ENCODE data around the gene PTPN14.

PTPN14 gene

GRCh38 chr1:214567481-214567980, 16.1 kb upstream of the PTPN14 start:
- no peak for DNase-seq

DNA sequence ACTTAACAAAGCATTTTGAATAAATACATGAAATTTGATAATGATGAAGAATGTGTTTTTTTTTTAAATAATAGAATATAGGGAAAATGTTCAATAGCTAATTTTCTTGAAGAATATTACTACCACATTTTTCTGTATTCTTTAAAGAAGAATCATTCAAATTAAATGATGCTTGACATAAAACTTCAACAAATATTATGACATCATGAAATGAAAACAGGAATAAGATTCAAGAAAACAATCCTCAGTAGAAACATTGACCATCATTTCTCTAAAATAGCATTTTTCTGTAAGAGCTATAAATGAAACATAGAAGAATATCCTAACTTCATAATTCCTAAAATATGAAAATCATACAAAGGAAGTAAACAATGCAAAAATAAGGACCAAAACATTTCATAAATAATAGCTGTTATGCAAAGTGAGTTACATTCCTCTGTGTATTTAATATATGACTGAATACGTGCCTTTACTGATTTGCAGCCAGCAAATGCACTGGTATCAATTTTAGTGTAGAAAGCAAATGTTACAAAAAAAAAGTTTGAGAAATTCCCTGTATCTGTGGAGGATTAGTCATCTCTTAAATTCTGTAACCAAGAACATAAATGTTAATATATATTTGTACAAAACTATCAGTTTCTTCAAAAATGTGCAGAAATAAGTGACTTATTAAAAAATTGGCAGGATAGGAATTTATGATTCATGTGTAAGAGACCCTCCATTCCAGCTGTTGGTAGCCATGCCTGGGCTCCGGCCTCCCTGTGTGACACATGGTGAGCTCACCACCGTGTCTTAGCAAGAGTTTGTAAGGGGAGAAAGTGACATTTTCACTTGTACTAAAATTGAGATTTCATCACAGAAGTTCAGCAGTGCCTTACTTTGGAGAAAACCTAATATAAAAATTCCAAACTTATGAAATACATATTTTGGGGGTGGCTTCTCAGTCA, 15.0 kb upstream of the PTPN14 start:
- no peak for DNase-seq

DNA sequence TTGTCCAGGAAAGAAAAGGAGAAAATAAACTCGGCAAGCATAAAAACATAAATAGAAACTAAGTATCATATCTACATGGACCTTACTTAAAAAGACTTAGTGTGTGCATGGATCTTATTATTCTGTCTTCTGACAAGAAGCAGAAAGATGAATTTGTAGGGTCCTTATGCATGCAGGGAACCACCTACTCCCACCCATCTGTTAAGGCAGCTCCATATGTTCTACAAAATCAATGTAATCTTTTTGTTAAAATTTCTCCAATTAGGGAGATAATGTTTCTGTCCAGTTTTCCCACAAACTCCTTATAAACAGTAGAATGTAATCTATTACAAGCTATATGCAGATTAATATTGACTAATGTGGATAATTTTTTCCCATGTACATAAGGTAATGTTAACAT, 13.9 kb upstream of the PTPN14 start:
- DNase-seq, result no peak

DNA sequence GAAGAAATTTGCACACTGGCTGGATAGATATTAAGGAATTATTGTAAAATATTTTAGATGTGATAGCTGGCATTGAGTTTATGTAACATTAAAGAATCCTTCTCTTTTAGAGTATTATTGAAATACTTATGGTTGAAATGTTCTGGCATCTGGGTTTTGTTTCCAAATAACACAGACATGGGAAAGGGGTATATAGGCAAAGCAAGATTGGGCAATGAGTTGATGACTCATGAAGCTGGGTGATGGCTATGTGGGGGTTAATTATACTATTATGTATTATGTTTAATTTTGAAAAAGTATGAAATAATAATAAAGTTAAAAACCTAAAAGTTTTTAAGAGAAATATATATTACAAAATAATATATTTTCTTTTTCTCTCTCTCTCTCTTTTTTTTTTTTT, 12.5 kb upstream of the PTPN14 start:
- DNase-seq, result no peak

GRCh38 chr1:214557952-214558735, 6.7 kb upstream of the PTPN14 start:
- no peak for DNase-seq

DNA sequence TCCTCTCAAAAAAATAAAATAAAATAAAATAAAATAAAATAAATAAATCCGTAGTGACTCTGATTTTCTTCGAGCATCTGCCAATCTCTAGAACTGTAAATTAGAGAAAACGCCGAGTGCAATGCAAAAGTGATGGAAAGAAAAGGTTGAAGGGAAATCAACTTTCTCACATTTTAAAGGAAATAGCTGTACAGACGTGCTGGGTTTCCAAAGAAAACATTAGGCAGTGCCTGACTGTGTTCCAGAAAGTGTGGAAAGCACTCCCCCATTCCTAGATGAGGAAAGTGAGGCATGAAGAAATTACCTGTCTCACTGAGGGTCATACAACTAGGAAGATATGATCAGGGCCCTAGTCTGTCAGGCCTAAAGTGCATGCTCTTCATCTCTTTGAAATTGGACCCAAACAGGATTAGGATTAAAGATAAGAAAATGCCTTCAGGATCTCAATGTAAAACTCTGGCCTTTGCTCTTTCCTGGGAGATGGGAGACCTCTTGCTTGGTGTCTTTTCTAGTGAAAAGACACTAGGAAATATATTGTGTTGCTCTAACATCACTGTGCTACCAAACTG, 1.8 kb upstream of the PTPN14 start:
- DNase-seq, result no peak

- no peak for DNase-seq
Observed at GRCh38 chr1:214552174-214552608, 789 bp upstream of the PTPN14 start.

- DNase-seq, result no peak
Observed at GRCh38 chr1:214550857-214551435, 456 bp downstream of the PTPN14 start.

DNA sequence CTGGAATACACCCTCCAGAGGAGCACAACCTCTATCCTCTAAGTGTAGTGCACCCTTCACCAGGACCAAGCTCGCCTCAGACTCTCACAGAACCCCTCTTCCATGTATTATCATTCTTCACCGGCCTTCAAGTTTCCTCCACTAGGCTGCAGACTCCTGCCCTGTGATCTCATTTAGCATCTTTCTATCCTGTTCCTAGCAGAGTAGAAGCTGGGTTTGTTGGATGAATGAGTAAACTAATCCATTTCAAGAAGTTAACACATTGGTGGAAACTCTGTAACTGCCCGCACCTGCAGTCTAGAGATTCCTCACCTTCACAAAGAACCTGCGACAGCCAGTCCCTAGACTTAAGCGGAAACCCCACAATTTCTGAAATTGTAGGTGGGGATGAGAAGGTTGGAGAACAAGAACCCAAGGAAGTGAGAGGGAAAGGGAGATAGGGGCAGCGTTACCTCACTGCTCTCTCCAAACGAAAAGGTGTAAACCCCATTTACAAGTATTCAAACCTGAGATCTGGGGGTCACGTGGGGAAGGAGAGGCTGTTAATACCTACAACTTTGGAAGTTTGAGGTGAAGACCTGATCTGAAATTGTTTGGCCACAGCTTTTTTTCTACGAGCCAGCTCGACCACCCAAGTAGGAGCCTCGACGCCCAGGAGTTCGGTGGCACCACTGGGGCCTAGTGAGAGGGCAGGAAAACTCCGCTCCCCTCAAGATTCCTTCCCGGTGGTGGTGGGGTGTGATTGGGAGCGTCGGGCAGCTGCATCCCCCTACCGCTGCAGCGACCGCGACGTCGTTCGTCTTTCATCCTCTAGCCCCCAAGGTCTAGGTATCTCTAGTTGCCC, 1.2 kb downstream of the PTPN14 start:
- DNase-seq, result no peak

DNA sequence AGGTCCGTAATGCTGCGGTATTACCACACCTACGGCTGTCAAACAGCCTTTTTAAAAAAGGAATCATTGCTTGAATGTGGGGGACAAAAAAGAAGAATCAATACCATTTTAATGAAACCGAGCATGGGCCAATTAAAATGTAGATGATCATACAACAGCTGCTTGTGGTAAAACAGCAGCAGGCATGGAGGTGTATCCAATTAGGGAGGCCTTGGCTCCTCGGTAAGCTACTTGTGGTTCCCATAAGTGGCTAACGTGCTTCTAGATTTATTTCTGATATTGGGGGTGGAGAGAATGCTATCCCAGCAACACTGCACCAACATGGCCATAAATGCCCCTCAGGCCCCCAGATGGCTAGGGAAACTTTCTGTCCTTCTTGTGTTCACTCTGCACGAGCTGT, 1.8 kb downstream of the PTPN14 start:
- DNase-seq, result no peak

- DNase-seq, result no peak
Observed at GRCh38 chr1:214548988-214549387, 2.4 kb downstream of the PTPN14 start.

DNA sequence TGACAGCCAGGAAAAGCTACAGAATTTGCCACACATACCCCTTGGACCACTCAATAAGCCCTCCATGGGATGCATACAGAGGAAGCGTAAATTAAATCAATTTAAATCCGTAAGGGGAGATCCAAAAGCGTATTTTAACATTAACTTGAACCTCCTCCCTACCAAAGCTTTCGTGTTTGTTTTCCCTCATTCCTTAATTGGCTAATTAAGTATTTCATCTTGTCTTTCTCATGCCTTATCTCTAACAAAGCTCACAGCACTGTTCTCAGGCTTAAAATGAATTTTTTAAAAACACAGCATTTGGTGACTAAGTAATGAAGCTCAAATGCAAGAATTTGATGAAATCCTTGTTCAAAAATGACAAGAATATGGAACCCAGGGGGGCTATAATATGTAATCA, 3.1 kb downstream of the PTPN14 start:
- no peak for DNase-seq

- DNase-seq, result no peak
Observed at GRCh38 chr1:214547747-214548146, 3.7 kb downstream of the PTPN14 start.

- DNase-seq, result no peak
Observed at GRCh38 chr1:214546886-214547641, 4.3 kb downstream of the PTPN14 start.

DNA sequence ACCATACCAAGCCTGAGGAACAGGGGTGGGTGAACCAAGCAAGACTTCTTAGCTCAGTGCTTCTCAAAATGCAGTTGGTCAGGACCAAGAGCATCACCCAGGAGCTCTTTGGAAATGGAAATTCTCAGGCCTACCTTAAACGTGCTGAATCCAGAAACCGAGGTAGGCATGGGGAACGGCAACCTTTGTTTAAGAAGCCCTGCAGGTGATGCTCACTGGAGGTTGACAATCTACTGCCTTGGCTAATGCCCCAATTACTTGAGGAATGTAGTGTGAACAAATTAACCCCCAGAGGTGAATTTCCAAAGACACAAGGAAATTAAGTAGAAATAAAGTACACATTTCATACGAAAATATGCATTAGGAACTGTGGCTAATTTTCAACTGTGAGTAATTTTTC, 5.3 kb downstream of the PTPN14 start:
- DNase-seq, result no peak

DNA sequence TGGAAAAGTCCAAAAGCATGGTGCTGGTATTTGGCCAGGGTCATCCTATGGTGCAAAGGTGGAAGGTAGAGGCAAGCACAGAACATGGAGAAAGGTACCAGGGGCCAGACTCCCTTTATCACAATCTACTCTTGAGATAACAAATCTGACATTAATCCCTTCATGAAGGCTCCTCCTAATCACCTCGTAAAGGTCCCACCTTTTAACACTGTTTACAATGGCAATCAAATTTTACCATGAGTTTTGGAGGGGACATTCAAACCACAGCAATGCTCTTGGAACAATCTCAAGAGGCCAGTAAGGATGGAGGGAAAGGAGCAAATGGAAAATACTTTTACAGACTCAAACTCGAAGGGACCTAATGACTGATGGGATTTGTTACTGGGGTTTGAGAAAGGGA, 6.1 kb downstream of the PTPN14 start:
- no peak for DNase-seq

GRCh38 chr1:214544791-214545190, 6.6 kb downstream of the PTPN14 start:
- DNase-seq, result no peak

- DNase-seq, result no peak
Observed at GRCh38 chr1:214542275-214543199, 8.9 kb downstream of the PTPN14 start.

DNA sequence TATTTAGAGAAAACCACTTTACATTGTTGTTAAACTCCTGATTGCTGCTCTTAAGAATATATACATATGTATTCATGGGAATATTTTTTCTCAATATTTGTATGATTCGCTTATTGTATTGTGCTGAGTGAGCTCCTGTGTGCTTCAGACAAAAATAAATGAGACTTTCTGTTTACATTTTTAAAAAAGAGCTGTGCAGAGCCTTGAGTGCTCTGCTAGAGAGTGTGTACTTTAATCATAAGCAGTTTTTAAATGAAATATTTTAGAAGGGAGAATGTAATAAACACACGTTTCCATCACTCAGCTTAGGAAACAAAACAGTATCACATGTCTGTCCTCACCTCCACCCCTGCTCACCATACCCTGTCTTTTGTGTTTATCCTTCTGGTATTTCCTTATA, 9.7 kb downstream of the PTPN14 start:
- no peak for DNase-seq

DNA sequence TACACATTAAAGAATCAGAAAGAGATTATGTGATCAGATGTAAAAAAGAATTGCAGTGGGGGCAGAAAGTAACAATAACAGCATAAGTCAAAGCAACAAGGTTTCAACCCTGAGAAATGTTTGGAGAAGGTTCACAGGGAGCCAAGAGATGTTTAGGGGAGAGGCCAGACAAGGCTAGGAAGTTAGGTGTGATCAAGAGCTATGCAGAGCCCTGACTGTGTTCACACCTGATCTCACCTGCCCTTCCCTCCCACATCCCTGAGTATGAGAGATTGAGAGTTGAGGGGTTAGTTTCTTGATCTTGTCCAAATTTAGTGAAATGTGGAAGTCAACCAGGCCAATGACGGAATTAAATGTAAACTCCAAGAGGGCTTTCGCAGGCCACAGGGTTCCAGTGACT, 10.2 kb downstream of the PTPN14 start:
- no peak for DNase-seq
